Psoas muscle (tissue), 7 donors: ENCODE data around the gene PTPN9. TPM values are rescaled to one million over a fixed set of nuclear protein-coding genes. Genes with fewer than 3 reads are reported as not detected.

Experiments used
- polyA plus RNA-seq, 3 donors: library from polyadenylated mRNA; stranded (reverse); fragments of 200-250 nt; gene quantifications; one replicate each; pipeline ENCODE4 v1.2.3, GENCODE V29; 2013
- total RNA-seq, 4 donors: library from RNA; stranded (reverse); fragmentation: NEBNext Ultra II Directional in 2 of 4; extraction: Animal tissue kit (Norgen Biotek cat#: 25700) in 2 of 4; gene quantifications; one replicate each; pipeline versions ENCODE4 v1.2.1 to v1.2.4, GENCODE V29; 2021 to 2023
- donor health status: healthy with polysubstance abuse.
- donor health status: DM: no; HTN: no; CAD: no; lungs with moderate emphysema.
- donor health status: Bipolar disorder and iron deficiency.
- donor health status: healthy.
- donor health status: DM: no; HTN: no; CAD: no.
- donor health status: DM: no; HTN: no; CAD: no.
- donor health status: DM: yes; HTN: yes; CAD: no.

Gene PTPN9
- total and polyA plus RNA-seq, 7 donors: 2.3 to 6.9 (median 5.5) TPM

Other genes starting within 250 kb of the PTPN9 start
- 10 to 100 TPM; 20.1 to 30.4 (median 22.7) TPM for gene COMMD4, start 243.3 kb downstream of the PTPN9 start, total RNA-seq
- 10 to 100 TPM; 22.7 to 30.6 (median 26.0) TPM for gene COMMD4, start 243.3 kb downstream of the PTPN9 start, polyA plus RNA-seq
- gene NEIL1, start 232.3 kb downstream of the PTPN9 start, total RNA-seq: 10 to 100 TPM in 1 of 4 donors, 1 to 10 TPM in 3; 3.4 to 11.3 (median 6.6) TPM
- 1 to 10 TPM; 3.2 to 7.4 (median 4.2) TPM for gene NEIL1, start 232.3 kb downstream of the PTPN9 start, polyA plus RNA-seq
- gene MAN2C1, start 210.7 kb downstream of the PTPN9 start, total RNA-seq: 100 to 1,000 TPM in 2 of 4 donors, 10 to 100 TPM in 2; 86.5 to 124 (median 106) TPM
- 10 to 100 TPM; 54.0 to 70.7 (median 63.8) TPM for gene MAN2C1, start 210.7 kb downstream of the PTPN9 start, polyA plus RNA-seq
- gene SIN3A, start 127.6 kb downstream of the PTPN9 start, total RNA-seq: 10 to 100 TPM; 21.7 to 35.5 (median 29.9) TPM
- 1 to 10 TPM; 7.2 to 8.9 (median 8.8) TPM for gene SIN3A, start 127.6 kb downstream of the PTPN9 start, polyA plus RNA-seq
- 10 to 100 TPM; 17.1 to 21.9 (median 19.0) TPM for gene SNUPN, start 46.4 kb upstream of the PTPN9 start, total RNA-seq
- 10 to 100 TPM; 29.5 to 40.9 (median 31.5) TPM for gene SNUPN, start 46.4 kb upstream of the PTPN9 start, polyA plus RNA-seq
- gene IMP3, start 60.9 kb upstream of the PTPN9 start, total RNA-seq: 10 to 100 TPM; 41.6 to 51.0 (median 43.8) TPM
- gene IMP3, start 60.9 kb upstream of the PTPN9 start, polyA plus RNA-seq: 10 to 100 TPM; 45.0 to 95.9 (median 87.3) TPM
- 1 to 10 TPM; 3.5 to 8.0 (median 3.9) TPM for gene SNX33, start 68.6 kb upstream of the PTPN9 start, total RNA-seq
- 1 to 10 TPM; 3.7 to 4.4 (median 3.8) TPM for gene SNX33, start 68.6 kb upstream of the PTPN9 start, polyA plus RNA-seq
- 10 to 100 TPM; 15.8 to 49.5 (median 34.0) TPM for gene CSPG4, start 133.5 kb upstream of the PTPN9 start, total RNA-seq
- gene CSPG4, start 133.5 kb upstream of the PTPN9 start, polyA plus RNA-seq: 10 to 100 TPM in 2 of 3 donors, 1 to 10 TPM in 1; 8.1 to 15.9 (median 10.6) TPM